ENCODE measurements around the gene IL20RA. TPM values are rescaled to one million over a fixed set of nuclear protein-coding genes. Genes with fewer than 3 reads are reported as not detected.
A peak's percentile ranks its signal among the peaks of the same experiment; 100 is the strongest.

IL20RA gene
- polyA plus RNA-seq, 1 donor (not counting 4 experiments of a cell fraction or from before 2014, with no cell fraction given): 1.5 TPM

GRCh38 chr6:136990242-136990578 lies 54.6 kb downstream of the IL20RA start:
- H3K36me3 ChIP-seq (ENCODE audit: control insufficient read depth in 2 of 2, extremely low read depth in 1 of 2, insufficient read depth in 2 of 2, low read length in 2 of 2): no peaks in the 10 kb centered on the region
- no peaks in the 10 kb centered on the region for H3K79me2 ChIP-seq (ENCODE audit: control insufficient read depth, insufficient read depth, low read length)
- H3K4me3 ChIP-seq (ENCODE audit: control insufficient read depth in 2 of 3, extremely low read depth in 1 of 3, insufficient read depth in 2 of 3, low read depth in 1 of 3, low read length in 3 of 3): peak overlapping the region; percentile 24 to 63 (median 58)
- H3K4me1 ChIP-seq (ENCODE audit: control insufficient read depth, extremely low read depth, insufficient read depth, low read length): peaks cover 43% of the 10 kb centered on the region
- TF ChIP-seq, protein P1, sequence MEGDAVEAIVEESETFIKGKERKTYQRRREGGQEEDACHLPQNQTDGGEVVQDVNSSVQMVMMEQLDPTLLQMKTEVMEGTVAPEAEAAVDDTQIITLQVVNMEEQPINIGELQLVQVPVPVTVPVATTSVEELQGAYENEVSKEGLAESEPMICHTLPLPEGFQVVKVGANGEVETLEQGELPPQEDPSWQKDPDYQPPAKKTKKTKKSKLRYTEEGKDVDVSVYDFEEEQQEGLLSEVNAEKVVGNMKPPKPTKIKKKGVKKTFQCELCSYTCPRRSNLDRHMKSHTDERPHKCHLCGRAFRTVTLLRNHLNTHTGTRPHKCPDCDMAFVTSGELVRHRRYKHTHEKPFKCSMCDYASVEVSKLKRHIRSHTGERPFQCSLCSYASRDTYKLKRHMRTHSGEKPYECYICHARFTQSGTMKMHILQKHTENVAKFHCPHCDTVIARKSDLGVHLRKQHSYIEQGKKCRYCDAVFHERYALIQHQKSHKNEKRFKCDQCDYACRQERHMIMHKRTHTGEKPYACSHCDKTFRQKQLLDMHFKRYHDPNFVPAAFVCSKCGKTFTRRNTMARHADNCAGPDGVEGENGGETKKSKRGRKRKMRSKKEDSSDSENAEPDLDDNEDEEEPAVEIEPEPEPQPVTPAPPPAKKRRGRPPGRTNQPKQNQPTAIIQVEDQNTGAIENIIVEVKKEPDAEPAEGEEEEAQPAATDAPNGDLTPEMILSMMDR (optimal IDR thresholded peaks at IDR 0.05 in 1 of 3, IDR thresholded peaks at IDR 0.05 in 1 of 3, conservative IDR thresholded peaks at IDR 0.05 in 1 of 3; ENCODE audit: extremely low read depth in 1 of 3, insufficient read depth in 2 of 3, low read length in 3 of 3): no peak
- TF ChIP-seq EZH2 (IDR thresholded peaks at IDR 0.05; ENCODE audit: low read length): no peak
- dilution Hi-C loops (cut with MboI; ENCODE audit: extremely low pct_ligation_motif_present, low sequenced_read_pairs): no loop called here
- H3K4me2 ChIP-seq (ENCODE audit: control insufficient read depth, extremely low read depth, insufficient read depth, low read depth, low read length): peak overlapping the region; percentile 86
- H3K27ac ChIP-seq (ENCODE audit: control insufficient read depth, insufficient read depth, low read length): peak overlapping the region; percentile 29
- DNase-seq (ENCODE audit: low read depth, low spot score) (no peak), FAIRE-seq (no peak)
- no peaks in the 10 kb centered on the region for H3K9me3 ChIP-seq (ENCODE audit: control insufficient read depth, low read depth, low read length)
- peak overlapping the region; percentile 62 for H3K9ac ChIP-seq (ENCODE audit: control insufficient read depth, extremely low read depth, insufficient read depth, low read length)
- peaks cover 3% of the 10 kb centered on the region for H3K9me1 ChIP-seq (ENCODE audit: control insufficient read depth, extremely low read depth, insufficient read depth, low read length)
- H4K20me1 ChIP-seq (ENCODE audit: control insufficient read depth, extremely low read depth, insufficient read depth, low read length): no peaks in the 10 kb centered on the region
- H2AFZ ChIP-seq (ENCODE audit: control insufficient read depth, low read length): peak overlapping the region; percentile 79
- H3K27me3 ChIP-seq (ENCODE audit: control insufficient read depth, extremely low read depth, insufficient read depth, low read length): no peaks in the 10 kb centered on the region

DNA sequence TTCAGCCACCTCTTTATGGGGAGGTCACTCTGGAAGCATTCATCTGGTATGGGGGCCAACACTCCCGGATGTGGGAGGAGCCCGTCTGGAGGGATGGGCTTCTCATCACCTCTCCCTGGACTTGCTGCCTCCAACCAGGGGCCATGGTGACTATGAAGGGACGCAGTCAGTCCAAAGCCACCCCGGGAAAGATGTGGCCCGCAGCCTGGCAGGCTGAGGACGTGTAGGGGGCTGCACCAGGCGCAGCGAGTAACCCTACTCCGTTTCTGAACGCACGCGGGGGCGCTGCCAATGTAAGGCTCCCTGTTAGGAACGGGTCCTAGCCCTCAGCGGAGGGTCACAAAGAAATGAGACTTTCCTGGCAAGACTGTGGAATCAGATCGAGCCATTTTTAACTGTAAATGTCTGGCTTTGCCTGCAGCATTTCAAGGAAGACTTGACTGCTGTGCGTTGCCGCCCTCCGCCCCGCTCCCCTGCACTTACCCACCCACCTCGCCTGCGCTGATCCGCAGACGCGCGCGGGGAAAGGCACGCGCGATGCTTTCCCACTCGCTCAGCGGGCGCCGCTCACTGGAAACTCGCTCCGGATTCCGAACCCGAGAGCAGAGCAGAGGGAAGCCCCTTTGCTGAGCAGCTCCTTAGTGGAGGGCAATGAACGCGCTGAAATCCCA lies 55.1 kb downstream of the IL20RA start:
- Histone ChIP-seq H3K4me3 (ENCODE audit: control insufficient read depth in 2 of 3, extremely low read depth in 1 of 3, insufficient read depth in 2 of 3, low read depth in 1 of 3, low read length in 3 of 3) (peak overlapping the region; percentile 24 to 63 (median 58)), H3K4me2 (ENCODE audit: control insufficient read depth, extremely low read depth, insufficient read depth, low read depth, low read length) (peak overlapping the region; percentile 86), H3K27me3 (ENCODE audit: control insufficient read depth, extremely low read depth, insufficient read depth, low read length) (no peaks in the 10 kb centered on the region), H3K9me1 (ENCODE audit: control insufficient read depth, extremely low read depth, insufficient read depth, low read length) (peaks cover 3% of the 10 kb centered on the region), H3K27ac (ENCODE audit: control insufficient read depth, insufficient read depth, low read length) (peak overlapping the region; percentile 29), H3K79me2 (ENCODE audit: control insufficient read depth, insufficient read depth, low read length) (no peaks in the 10 kb centered on the region), H3K4me1 (ENCODE audit: control insufficient read depth, extremely low read depth, insufficient read depth, low read length) (peaks cover 43% of the 10 kb centered on the region), H3K9ac (ENCODE audit: control insufficient read depth, extremely low read depth, insufficient read depth, low read length) (peak overlapping the region; percentile 62), H4K20me1 (ENCODE audit: control insufficient read depth, extremely low read depth, insufficient read depth, low read length) (no peaks in the 10 kb centered on the region), H3K36me3 (ENCODE audit: control insufficient read depth in 2 of 2, extremely low read depth in 1 of 2, insufficient read depth in 2 of 2, low read length in 2 of 2) (no peaks in the 10 kb centered on the region), H2AFZ (ENCODE audit: control insufficient read depth, low read length) (peak overlapping the region; percentile 79), H3K9me3 (ENCODE audit: control insufficient read depth, low read depth, low read length) (no peaks in the 10 kb centered on the region)
- dilution Hi-C loops (cut with MboI; ENCODE audit: extremely low pct_ligation_motif_present, low sequenced_read_pairs): no loop called here
- FAIRE-seq (no peak), DNase-seq (ENCODE audit: low read depth, low spot score) (no peak)
- TF ChIP-seq EZH2 (IDR thresholded peaks at IDR 0.05; ENCODE audit: low read length): no peak
- TF ChIP-seq, protein P1 (optimal IDR thresholded peaks at IDR 0.05 in 1 of 3, IDR thresholded peaks at IDR 0.05 in 1 of 3, conservative IDR thresholded peaks at IDR 0.05 in 1 of 3; ENCODE audit: extremely low read depth in 1 of 3, insufficient read depth in 2 of 3, low read length in 3 of 3): no peak
